GM19023 (cell line): ENCODE results near the gene PLAC8L1.
"Not testable (repeated sequence)": the region's sequence is repeated elsewhere in the genome, so short reads cannot be mapped to it uniquely, and the experiment has no call there.

Source experiments
- ATAC-seq: cut with Tn5 transposase; IDR thresholded peaks from one replicate; pipeline ENCODE4 v1.9.1; 2021; ENCODE audit warnings: mild to moderate bottlenecking, moderate library complexity; ENCODE audit not compliant: unreplicated experiment

PLAC8L1 gene

GRCh38 chr5:146105477-146105876 lies at the start of gene PLAC8L1:
PLAC8L1 (minus strand) TSS chr5:146105577; CDS start chr5:146104311, 1,266 bp downstream.
- ATAC-seq, result no peak

- no peak for ATAC-seq
These were observed 46.6 kb upstream of the PLAC8L1 start for GRCh38 chr5:146151970-146152369.

- no peak for ATAC-seq
These were observed 32.6 kb upstream of the PLAC8L1 start for GRCh38 chr5:146137967-146138403.

- ATAC-seq, result no peak
These were observed 25.2 kb upstream of the PLAC8L1 start for GRCh38 chr5:146130440-146131045.

GRCh38 chr5:146126068-146126467 lies 20.7 kb upstream of the PLAC8L1 start:
- no peak for ATAC-seq

- no peak for ATAC-seq
These were observed 19.2 kb upstream of the PLAC8L1 start for GRCh38 chr5:146124580-146124979.

GRCh38 chr5:146121451-146121850 lies 16.1 kb upstream of the PLAC8L1 start:
- not testable (repeated sequence) for ATAC-seq

GRCh38 chr5:146118322-146118721 lies 12.9 kb upstream of the PLAC8L1 start:
- no peak for ATAC-seq

GRCh38 chr5:146117216-146117615 lies 11.8 kb upstream of the PLAC8L1 start:
- ATAC-seq, result not testable (repeated sequence)

- ATAC-seq, result no peak
These were observed 11.0 kb upstream of the PLAC8L1 start for GRCh38 chr5:146116361-146116760.

GRCh38 chr5:146112476-146112875 lies 7.1 kb upstream of the PLAC8L1 start:
- no peak for ATAC-seq

GRCh38 chr5:146111409-146111808 lies 6.0 kb upstream of the PLAC8L1 start:
- no peak for ATAC-seq

- no peak for ATAC-seq
These were observed 4.0 kb upstream of the PLAC8L1 start for GRCh38 chr5:146109379-146109778.

- not testable (repeated sequence) for ATAC-seq
These were observed 3.5 kb upstream of the PLAC8L1 start for GRCh38 chr5:146108870-146109269.

- no peak for ATAC-seq
These were observed 2.5 kb upstream of the PLAC8L1 start for GRCh38 chr5:146107901-146108300.

GRCh38 chr5:146103594-146103993 lies 1.8 kb downstream of the PLAC8L1 start:
- no peak for ATAC-seq

GRCh38 chr5:146101646-146102045 lies 3.7 kb downstream of the PLAC8L1 start:
- no peak for ATAC-seq

GRCh38 chr5:146098047-146098446 lies 7.3 kb downstream of the PLAC8L1 start:
- no peak for ATAC-seq

- ATAC-seq, result no peak
These were observed 13.5 kb downstream of the PLAC8L1 start for GRCh38 chr5:146091881-146092280.

- no peak for ATAC-seq
These were observed 16.1 kb downstream of the PLAC8L1 start for GRCh38 chr5:146089287-146089686.

- no peak for ATAC-seq
These were observed 17.3 kb downstream of the PLAC8L1 start for GRCh38 chr5:146088098-146088497.

- ATAC-seq, result no peak
These were observed 21.0 kb downstream of the PLAC8L1 start for GRCh38 chr5:146084376-146084775.

GRCh38 chr5:146082798-146083197 lies 22.6 kb downstream of the PLAC8L1 start:
- ATAC-seq, result peak; percentile 88
